PC-9 (cell line): ENCODE measurements around the gene NRIP1.

ENCODE experiments used
- CTCF ChIP-seq: fragments of 200-600 bp; sonication (generic); conservative IDR thresholded peaks from 2 replicates; pipeline ENCODE4 v1.6.1; 2017; ENCODE audit warnings: mixed run types, antibody characterized with exemption, mild to moderate bottlenecking, moderate library complexity
- EZH2 ChIP-seq: fragments of 200-600 bp; sonication (generic); IDR thresholded peaks from 2 replicates; pipeline ENCODE4 v1.8.0; 2017; ENCODE audit warnings: antibody characterized with exemption, low read depth

- TF ChIP-seq CTCF (no peak), EZH2 (no peak)
These were observed 71.7 kb downstream of the NRIP1 start for GRCh38 chr21:14993115-14993514.
